22Rv1 (cell line): ENCODE results near the gene RPLP2.

Source experiments
- ZFX ChIP-seq: fragments of 450-650 bp; IDR thresholded peaks from 2 replicates; pipeline ENCODE4 v1.6.1; 2017; ENCODE audit warnings: antibody characterized with exemption, borderline replicate concordance
- TF ChIP-seq, protein P1 (sequence below): fragments of 450-650 bp; IDR thresholded peaks from 2 replicates; pipeline ENCODE4 v1.5.1; 2017; ENCODE audit warnings: mild to moderate bottlenecking

GRCh38 chr11:841981-842369 is 32.2 kb downstream of the RPLP2 start:
- TF ChIP-seq, protein P1, sequence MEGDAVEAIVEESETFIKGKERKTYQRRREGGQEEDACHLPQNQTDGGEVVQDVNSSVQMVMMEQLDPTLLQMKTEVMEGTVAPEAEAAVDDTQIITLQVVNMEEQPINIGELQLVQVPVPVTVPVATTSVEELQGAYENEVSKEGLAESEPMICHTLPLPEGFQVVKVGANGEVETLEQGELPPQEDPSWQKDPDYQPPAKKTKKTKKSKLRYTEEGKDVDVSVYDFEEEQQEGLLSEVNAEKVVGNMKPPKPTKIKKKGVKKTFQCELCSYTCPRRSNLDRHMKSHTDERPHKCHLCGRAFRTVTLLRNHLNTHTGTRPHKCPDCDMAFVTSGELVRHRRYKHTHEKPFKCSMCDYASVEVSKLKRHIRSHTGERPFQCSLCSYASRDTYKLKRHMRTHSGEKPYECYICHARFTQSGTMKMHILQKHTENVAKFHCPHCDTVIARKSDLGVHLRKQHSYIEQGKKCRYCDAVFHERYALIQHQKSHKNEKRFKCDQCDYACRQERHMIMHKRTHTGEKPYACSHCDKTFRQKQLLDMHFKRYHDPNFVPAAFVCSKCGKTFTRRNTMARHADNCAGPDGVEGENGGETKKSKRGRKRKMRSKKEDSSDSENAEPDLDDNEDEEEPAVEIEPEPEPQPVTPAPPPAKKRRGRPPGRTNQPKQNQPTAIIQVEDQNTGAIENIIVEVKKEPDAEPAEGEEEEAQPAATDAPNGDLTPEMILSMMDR: no peak
- TF ChIP-seq ZFX: no peak
